DMS53 treated with DMSO at 0.1 percent for 48 hours (cell line): Measurements from ENCODE around the gene WDR5.
A peak's percentile ranks its signal among the peaks of the same experiment; 100 is the strongest.

Experiments used
- DNase-seq: peaks from one replicate; lab custom pipeline; 2025; ENCODE audit not compliant: unreplicated experiment; lab: John Stamatoyannopoulos, UW

The WDR5 gene

DNA sequence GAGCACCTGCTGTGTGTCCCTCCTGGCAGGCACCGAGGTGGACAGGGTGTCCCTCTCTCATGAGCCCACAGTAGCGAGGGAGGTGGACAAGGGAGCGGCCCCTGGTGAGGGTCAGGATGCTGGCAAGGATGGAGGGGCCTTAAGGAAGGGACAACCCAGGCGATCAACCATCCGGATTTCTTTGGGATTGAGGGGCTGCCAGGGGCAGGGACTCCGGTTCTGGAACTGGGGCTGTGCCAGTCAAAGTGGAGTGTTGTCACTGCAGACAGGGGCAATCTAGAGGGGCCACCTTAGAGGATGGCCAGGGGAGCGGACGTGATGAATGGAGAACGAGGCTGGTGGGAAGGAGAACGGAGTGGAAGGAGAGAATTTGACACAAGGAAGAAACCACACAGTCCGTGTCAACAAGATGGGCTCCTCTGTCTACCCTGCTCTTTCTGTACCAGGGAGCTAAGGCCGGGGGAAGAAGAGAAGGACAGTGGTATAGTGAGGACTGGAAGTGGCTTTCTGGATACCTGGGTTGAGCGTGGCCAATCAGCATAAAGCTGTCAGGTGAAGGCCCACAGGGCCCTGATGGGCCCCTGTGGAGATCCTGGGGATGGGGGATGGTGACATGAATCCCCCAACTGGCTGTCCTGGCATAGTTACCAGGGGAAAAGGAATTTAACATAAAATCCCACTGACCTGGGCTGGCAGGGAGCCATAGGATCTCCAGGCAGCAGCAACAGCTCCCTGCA, 4.2 kb upstream of the WDR5 start:
- no peak for DNase-seq

DNA sequence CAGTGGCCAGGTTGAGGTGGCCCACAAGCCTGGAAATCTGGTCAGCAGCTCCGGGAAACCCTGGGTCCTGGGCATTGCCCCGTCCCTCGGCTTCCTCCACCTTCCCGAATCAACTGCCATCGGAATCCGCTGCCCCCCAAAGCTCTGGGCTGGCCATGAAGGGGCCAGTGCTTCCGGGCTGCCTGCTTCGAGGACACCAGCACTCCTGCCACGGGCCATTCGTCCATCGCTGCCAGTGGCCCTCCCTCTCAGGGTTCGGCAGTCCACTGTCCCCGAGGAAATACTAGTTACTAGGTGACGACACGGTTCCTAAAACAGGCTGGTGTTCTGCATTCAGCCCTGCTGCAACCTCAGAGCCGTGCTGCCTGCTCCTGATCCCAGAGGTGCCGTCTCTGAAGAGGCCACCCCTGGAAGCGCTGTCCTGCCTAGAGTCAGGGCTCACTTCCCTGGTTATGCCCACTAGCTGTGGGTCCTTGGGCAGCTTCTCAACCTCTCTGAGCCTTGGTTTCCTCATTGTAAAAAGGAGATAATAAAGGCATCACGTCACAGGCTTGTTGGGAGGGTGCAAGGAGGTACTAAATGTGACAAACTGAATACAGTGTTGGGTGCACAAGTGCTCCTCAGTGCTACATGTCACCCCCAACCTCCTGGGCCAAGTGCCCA, 3.5 kb upstream of the WDR5 start:
- DNase-seq, result no peak

DNA sequence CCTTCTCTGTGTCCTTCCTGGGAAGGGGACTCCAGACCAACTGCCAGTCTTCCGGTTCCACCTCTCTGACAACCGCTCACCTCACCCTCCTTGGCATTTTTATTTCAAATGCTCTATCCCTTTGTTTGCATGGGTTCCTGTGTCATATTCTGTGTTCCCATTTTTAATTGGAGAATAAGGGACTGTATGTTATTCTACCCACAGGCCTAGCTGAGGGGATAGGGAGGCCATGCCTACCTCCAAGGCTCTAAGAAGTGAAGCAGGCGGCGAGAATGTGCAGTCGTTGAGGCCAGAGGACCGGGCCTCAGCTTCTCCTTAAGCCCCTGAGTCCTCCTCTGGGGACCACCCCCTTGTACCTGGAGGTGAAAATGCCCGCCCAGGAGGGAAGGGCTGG, 936 bp upstream of the WDR5 start:
- peak; percentile 40 for DNase-seq

DNA sequence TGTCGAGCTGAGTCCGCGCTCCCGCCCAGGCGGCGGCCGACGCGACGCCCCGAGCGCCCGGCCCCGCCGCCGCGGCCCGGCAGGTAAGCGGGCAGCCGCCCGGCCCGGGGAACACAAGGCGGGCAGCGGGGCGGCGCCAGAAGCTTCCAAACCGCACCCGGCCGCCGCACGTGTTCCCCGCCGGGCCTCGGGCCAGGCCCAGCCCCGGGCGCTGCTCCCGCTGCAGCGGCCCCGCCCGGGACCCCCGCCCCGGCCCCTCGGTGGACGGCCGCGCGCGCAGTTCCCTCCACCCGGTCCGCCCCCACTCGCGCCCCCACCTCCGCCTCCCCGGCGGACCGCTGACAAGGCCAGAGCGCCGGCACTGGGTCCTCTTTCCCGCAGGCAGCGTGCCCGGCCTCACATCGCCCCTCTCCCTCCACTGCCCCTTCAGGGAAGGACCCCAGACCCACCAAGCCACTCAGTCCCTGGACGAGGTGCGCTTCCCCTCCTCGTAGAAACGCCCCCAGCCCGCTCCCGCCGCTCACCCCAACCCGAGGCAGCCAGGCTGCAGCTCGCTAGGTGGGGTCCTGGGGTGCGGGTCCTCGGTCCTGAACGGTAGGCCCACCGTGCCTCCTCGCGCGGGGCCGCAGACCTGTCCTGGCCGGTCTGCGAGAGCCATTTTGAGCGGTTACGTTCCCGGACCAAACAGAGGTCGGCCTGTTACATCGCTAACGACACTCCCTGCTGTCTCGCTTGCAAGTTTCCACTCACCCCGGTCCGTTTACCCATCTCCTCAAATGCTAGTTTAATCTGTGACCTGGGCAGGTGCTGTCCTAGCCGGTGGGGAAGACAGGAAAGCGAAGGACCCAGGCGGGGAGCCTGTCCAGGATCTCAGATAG, 475 bp downstream of the WDR5 start:
- no peak for DNase-seq

DNA sequence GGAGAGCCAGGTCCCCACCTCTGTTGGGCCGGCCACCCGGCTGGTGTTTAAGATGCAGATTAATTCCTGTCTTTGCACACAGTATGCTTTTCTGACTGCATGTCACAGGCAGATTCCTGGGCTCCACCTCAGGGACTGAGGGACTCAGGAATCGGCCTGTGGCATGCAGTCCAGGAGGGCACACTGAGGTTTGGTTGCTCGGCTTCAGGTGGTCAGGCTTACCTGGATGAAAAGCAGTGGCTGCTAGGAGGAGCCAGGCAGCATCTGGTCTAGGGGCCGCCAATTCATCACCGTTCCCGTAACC, 1.1 kb downstream of the WDR5 start:
- DNase-seq, result no peak

DNA sequence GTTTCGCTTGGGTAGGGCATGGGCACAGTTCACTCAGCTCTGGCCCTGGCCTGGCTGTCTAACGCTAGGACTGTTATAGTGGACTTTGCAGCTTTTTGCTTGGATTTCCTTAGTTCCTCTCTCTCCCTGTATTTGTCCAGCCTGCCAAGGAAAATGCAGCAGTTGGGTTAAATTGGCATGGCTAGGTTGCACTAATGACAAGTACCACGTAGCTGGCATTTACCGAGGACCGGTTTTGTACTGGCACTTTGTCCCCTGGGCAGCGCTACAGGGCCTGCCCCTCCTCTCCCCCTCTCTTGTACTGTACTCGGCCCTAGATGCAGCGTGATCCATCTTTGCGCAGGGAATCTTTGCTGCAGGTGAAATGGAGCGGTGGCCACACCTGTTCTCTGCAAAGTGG, 2.4 kb downstream of the WDR5 start:
- DNase-seq, result no peak

DNA sequence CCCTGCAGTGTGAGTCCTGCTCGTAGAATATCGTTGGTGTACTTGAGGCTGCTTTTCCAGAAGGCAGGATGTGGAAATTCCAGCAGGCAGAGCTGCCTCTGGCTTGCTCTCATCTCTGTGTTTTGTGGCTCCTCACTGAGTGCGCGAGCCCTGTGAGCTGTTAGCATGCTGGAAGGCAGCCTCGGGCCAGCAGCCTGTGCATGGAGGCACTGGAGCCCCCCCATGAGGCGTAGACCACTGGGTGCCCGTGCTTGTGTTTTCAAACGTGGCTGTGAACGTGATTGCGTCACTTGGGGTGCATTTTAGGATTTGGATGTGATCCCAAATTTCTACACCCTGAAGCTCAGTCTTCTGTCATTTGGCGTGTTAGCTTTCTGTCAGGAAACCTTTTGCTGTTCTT, 3.2 kb downstream of the WDR5 start:
- no peak for DNase-seq

DNA sequence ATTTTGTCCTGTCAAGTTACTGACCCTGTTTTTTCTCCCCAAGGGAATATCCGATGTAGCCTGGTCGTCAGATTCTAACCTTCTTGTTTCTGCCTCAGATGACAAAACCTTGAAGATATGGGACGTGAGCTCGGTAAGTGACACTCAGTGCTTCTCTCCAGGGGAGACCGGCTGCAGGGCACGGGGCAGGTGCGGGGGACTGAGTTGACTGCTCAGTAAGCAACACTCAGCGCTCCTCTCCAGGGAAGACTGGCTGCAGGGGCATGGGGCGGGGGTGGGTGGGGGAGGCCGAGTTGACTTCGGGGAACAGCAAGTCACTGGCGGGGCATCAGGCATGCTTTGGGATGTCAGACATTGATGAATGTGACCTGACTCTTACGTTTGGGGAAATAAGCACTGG, 6.0 kb downstream of the WDR5 start:
- DNase-seq, result no peak

DNA sequence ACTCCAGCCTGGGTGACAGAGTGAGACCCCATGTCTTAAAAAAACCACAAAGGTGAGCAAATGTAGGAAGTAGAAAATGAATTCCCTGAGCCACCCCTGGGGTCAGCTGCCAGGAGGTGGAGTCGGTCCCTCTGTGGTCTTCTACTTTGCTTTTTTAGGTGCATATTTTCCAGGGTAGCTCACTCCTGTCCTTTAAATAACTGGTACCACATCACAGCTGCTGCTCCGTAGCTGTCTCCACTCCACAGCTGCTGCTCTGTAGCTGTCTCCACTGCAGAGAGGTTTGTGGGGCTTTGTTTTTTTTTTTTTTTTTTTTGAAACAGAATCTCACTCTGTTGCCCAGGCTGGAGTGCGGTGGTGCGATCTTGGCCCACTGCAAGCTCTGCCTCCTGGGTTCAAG, 8.9 kb downstream of the WDR5 start:
- DNase-seq, result no peak

DNA sequence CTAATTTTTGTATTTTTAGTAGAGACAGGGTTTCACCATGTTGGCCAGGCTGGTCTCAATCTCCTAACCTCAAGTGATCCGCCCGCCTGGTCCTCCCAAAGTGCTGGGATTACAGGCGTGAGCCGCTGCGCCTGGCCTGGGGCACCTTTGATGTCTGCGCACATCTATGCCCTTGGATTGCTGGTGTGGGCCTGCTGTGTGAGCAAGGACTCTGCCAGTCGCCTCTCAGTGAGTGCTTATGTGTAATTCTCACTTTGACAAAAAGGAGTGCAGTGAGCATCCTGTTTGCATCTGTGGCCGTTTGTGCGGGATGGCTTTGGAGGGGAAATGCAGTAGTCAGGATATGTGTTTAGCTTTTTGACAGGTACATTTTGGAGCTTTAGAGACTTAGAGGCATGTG, 9.4 kb downstream of the WDR5 start:
- no peak for DNase-seq

DNA sequence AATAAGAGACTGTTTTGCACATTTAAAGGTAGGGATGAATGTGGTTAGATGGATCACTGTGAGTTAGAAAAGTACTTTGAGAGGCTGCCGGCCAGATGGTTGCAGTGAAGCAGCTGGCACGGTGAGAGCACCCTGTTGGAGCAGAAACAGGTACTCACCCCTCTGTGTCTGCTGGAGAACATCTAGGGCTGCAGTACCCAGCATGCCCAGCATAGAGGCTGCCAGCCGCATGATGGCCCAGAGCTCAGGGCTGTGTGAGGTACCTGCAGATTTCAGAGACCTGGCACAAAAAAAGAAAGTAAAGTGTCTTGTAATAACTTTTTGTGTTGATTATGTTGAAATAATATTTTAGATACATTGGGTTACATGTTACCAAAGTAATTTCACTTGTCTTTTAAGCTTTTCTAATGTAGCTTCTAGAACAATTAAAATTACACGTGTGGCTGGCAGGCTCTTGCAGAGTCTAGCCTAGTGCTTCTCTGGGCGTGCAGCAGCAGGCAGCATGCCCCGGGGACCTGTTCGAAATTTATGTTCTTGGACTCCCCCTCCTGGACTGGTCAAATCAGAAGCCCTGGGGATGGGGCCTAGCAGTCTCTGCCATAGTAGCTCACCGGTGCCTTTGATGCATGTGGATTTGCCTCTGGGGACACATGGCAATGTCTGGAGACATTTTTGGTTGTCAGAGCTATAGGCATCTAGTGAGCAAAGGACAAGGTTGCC, 11.1 kb downstream of the WDR5 start:
- DNase-seq, result no peak

DNA sequence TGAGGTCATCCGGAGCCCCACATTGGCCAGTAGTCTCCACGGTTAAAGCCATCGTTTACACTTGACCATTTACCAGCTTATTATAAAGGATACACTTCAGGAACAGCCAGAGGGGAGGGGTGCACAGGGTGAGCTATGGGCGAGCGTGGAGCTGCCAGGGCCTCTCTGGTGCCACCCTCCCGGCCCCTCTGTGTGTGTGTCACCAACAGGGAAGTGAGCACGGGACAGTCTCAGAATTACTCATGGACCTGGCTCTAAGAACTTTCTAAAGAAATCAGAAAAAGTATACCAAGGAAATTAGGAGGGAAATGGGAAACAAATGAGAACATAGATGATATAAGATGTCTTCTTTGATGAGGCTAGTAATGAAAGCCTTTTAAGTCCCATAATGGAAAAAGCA, 13.5 kb downstream of the WDR5 start:
- DNase-seq, result no peak

DNA sequence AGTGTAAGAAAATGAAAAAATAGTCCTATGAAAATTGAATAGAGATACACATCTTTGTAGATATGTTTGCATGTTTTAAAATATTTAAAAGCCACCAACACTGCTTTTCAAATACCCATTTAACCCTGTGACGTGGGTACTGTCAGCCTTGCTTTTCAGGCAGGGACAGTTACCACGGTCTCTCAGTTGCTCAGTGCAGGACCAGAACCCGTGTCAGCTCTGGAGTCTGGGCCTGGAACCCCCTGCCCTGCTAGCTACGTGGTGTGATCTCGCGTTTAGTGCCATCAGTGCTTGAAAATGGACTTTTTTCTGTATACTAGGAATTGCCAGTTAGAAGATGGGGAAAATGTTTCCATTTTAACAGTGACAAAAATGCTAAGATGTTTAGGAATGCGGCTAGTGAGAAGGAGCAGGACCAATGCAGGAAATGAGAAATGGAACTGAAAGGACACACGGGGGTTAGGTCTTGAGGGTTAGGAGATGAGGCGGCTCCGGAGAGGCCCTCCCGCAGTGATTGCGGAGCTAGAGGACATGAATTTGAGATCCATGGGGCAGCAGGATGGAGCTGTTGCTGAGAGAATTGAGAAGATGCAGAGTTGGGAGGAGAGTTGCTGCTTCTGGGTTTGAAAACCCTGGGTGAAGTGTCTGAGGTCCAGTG, 14.8 kb downstream of the WDR5 start:
- no peak for DNase-seq

DNA sequence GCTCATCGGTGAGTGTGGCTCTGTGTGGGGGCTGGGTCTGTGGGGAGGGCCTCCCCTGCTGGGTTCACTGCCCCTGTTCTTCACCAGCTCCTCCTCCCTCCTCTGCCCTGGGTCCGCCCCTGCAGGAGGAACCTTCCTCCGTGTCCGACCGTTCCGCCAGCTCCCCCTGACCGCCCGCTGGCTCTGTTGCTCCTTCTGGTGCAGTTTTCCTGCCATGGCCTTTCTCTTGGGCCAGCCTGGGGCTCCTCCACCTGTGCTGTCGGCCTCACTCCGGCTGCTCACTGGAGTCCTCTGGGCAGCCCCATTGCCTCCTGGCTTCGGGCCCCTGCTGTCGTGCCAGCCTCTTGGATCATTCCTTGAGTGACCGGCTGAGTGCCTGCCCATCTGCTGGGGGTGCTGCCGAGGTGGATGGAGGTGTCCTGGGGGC, 16.2 kb downstream of the WDR5 start:
- no peak for DNase-seq

DNA sequence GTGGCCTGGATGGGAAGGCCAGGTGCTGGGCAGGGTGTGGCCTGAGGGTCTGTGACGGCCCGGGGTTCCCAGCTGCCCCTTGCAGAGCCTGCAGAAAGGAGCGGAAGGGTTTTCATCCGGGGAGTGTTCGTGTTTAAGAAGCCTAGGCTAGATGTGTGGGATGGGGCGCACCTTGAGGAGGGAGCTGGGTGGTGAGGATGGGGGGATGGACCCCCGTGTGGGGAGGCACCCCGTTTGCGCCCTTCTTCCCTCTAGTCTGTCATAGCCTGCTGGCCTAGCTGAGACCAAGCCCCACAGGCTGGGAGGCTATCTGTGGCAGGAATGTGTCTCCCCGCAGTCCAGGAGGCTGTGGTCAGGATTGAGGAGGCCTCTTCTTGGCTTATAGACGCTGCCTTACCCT, 16.6 kb downstream of the WDR5 start:
- no peak for DNase-seq

DNA sequence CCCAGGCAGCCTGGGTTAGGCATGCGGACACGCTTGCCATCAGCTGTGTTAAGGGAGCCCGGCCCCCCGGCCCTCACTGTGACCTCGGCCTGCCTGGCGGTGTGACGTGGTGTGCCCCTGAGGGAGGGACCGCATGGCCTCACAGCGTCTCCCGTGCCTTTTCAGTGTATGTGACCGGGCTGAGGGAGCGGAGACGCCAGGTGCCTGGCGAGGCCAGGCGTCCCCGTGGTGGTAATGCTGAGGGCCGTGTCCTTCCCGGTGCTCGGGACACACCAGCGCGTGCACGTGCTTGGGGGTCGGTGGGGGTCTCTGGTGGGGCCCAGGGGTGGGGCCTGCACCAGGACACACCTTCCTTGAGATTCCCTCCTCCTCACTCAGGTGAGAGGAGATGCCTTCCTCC, 17.6 kb downstream of the WDR5 start:
- no peak for DNase-seq

DNA sequence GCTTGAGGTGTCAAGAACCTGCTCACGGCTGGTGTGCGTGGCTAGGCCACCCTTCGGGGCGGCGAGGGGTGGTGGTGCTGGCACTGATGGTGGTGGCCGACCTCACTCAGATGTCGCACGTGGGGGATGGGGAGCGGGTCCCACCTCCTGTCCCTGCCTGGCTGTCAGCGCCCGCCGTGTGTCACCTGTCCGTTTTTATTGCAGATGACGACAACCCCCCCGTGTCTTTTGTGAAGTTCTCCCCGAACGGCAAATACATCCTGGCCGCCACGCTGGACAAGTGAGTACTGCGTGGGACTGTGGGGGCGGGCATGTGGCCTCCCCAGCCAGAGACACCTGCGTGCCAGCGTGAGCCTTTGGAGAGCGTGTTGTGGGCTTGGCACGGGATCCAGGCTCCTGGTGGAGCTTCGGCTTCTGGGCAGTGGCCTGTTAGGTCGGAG, 18.4 kb downstream of the WDR5 start:
- DNase-seq, result no peak

DNA sequence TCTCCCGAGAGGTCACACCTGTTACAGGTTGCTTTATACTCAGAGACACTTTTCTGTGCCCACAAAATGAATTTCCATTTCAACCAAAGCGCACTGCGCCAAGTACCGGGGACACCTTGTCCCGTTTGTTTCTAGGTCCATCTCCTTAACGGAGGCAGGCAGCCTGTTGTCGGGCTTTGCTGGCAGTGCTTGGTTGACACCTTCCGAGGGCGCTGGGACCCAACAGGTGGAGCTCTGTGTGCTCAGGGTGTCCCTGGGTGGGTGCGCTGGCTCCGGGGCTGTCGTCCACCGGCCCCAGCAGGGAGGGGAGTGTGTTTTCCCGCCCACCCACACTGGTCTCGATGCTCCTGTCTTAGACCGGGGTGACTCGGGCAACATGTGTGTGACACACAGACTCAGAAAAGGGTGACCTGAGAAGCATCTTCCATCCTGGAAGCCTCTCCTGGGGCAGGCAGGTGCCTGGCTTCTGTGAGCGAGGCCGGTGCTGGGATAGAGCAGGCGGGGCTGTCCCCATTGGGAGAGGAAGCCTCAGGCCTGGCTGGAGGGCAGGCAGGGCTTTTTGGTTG, 20.0 kb downstream of the WDR5 start:
- no peak for DNase-seq

DNA sequence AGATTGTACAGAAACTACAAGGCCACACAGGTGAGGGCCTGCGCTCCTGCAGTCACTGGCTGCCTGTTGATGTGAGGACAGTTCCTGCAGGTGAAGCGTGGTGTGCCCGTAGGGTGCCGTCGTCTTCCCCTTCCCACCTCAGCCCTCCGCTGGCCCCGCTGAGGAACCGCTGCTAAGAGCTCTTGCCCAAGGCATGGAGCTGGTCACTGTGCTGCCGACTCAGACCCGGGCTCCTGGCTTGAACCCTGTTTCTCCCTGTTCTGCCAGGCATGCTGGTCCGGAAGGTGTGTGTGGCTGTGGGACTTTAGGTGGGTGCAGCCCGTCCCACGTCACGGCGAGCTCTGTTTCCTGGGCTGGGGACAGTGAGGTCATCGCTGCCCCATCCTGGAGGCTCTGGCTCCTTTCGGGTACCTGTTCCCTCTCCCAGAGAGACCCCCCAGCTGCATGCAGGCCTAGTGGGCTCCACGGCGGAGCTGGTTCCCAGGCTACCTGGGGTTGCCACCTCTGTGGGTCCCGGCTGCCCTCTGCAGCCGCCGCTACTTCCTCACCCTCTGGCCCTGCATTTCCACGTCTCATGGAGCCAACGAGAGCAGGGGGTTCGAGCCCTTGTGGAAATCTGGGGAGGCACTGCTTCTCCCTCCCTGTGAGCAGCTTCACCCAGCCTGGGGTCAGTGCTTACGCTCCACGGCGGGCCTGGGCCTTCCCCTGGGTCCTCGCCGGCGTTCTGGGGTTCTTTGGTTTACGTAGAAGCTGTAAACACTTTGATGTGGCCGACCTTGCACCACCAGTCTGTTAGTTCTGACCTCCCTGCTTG, 20.9 kb downstream of the WDR5 start:
- no peak for DNase-seq

DNA sequence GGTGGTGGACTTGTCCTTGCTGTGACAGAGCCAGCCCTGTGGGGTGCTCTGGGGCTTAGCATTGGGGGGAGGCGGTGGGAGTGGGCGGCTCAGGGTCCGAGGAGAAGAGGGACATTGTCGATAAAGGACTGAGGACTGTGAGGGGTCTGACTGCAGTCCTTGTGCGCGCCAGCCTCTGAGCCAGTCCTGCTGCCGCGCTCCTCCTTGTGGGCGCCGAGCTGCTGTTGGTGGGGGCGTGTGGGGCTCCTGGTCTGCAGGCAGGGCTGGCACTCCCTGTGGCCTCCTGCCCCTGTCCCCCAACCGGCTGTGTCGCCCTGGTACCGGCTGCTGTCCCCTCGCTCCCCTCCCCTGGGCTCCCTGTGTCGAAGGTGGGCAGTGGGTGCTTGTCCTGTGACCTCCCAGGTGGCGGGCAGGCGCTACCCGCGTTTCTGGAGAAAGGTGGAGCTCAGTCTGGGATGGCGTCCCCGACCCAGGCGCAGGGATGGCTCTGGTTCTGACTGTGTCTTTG, 21.6 kb downstream of the WDR5 start:
- DNase-seq, result no peak
